SH-SY5Y (cell line): ENCODE measurements around the gene BUB1B.

Source experiments
- GATA2 ChIP-seq: IDR thresholded peaks from 2 replicates; pipeline ENCODE4 v1.6.1; 2011; ENCODE audit warnings: mild to moderate bottlenecking, low read depth, low read length
- GATA3 ChIP-seq: IDR thresholded peaks from 2 replicates; pipeline ENCODE4 v1.6.1; 2011; ENCODE audit warnings: low read depth, mild to moderate bottlenecking, low read length, moderate library complexity

The BUB1B gene

GRCh38 chr15:40162552-40162951 is 1.7 kb downstream of the BUB1B start:
- TF ChIP-seq GATA3: no peak
- no peak for TF ChIP-seq GATA2

- TF ChIP-seq GATA3: no peak
- TF ChIP-seq GATA2: no peak
Observed at GRCh38 chr15:40163657-40164416, 3.0 kb downstream of the BUB1B start.

DNA sequence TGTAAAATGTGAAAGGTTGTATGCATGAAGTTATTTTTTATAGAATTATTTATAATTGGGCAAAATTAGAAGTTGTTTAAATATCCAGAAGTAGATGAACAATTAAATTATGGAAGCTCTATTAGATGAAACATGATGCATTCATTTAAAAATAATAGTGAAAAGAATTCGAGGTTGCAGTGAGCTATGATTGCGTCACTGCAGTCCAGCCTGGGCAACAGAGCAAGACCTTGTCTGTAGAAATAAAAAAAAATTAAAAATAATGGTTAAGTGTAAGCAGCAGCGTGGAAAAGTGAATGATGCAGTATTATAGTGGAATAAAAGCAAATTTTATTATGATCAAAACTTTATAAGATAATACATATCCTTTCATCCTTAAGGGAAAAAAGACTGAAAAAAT is 14.3 kb downstream of the BUB1B start:
- TF ChIP-seq GATA2 (no peak), GATA3 (no peak)

DNA sequence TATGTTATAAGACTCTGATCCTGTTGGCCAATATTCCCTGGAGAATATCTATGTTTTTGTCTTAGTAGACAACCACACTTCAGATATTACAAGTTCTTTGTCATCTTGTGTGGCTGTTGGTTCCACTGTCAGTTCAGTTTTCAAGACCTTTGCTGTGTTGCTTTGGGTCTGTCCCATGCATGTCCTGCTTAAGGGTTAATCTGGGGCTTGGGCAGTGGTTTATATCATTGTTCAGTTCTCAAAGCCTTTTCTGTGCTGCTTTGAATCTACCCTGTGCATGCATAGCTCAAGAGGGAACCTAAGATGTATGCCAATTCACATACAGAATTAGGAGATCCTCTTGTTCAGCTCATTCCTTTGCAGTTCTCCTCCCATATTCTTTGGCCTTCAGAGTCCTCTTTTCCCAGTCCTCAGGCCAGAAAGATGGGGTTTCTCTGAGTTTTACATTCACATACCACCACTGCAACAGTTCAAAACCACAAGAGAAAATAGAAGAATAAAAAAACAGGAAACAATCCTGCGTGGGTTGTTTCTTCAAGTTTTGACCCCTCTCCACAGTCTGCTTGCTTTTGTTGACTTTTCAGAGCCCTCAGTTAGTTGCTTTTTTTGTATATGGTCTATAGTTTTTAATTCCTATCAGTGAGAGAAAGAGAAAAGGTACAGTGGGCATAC is 21.6 kb downstream of the BUB1B start:
- TF ChIP-seq GATA3 (no peak), GATA2 (no peak)

DNA sequence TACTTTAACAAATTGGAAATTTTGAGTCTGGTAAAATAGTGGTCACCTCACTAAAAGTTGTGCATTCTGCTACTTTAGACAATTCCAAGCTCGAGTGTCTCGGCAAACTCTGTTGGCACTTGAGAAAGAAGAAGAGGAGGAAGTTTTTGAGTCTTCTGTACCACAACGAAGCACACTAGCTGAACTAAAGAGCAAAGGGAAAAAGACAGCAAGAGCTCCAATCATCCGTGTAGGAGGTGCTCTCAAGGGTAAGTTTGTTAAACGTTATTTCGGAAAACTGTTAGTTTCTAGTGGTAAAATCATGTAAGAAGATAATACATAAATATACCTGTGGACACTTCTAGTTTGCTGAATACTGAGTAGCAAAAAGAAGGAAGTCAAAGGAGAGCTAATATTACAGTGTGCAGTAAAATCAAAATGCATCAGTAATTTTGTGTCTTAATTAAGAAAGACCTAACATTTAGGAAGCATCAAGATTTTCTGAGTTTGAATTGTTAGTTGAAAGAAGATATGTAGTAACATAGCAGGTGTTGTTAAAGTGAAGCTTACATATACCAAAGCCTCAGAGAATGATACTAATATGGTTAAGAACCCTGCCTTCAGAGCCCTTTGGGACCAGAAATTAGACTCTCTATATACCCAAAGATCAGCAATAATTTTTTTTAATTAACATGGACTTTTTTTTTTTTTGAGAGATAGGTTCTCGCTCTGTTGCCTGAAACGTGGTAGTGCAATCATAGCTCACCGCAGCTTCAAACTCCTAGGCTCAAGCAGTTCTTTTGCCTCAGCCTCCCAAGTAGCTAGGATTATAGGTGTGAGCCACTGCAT is 23.0 kb downstream of the BUB1B start:
- TF ChIP-seq GATA2 (no peak), GATA3 (no peak)

GRCh38 chr15:40190591-40190990 is 29.7 kb downstream of the BUB1B start:
- TF ChIP-seq GATA3: no peak
- no peak for TF ChIP-seq GATA2

- TF ChIP-seq GATA2: no peak
- TF ChIP-seq GATA3: no peak
Observed at GRCh38 chr15:40192942-40193341, 32.1 kb downstream of the BUB1B start.

- TF ChIP-seq GATA2: no peak
- TF ChIP-seq GATA3: no peak
Observed at GRCh38 chr15:40197434-40197833, 36.6 kb downstream of the BUB1B start.

DNA sequence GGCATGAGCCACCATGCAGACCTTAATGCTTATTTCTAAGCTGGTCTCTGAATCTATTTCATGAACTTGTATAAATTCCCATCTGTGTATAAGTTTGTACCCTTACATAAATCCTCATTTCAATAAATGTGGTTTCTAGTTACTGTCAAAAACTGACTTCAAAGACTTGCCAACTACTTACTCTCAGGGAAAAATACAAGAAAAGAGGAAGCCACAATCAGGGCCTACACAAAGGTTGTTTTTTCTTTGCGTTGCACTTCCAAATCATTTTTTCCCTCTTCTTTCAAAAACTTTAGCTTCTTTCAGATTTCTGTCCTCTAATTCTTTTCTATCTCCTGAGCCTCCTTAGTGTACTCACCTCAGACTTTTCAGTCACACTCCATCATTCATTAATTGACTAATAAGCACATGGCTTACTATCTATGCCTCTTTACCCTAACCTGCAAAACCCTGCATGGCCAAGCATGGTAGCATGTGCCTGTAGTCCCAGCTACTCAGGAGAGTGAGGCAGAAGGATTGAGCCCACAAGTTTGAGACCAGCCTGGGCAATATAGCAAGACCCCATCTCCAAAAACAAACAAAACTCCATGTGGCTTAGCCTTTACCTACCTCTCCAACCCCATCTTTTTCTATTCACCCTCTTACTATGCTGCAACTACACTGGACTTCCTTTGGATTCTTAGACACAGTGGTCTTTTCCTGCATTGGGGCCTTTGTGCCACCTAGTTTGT is 37.7 kb downstream of the BUB1B start:
- TF ChIP-seq GATA2: no peak
- TF ChIP-seq GATA3: no peak

GRCh38 chr15:40204100-40204499 is 43.2 kb downstream of the BUB1B start:
- TF ChIP-seq GATA3 (no peak), GATA2 (no peak)

DNA sequence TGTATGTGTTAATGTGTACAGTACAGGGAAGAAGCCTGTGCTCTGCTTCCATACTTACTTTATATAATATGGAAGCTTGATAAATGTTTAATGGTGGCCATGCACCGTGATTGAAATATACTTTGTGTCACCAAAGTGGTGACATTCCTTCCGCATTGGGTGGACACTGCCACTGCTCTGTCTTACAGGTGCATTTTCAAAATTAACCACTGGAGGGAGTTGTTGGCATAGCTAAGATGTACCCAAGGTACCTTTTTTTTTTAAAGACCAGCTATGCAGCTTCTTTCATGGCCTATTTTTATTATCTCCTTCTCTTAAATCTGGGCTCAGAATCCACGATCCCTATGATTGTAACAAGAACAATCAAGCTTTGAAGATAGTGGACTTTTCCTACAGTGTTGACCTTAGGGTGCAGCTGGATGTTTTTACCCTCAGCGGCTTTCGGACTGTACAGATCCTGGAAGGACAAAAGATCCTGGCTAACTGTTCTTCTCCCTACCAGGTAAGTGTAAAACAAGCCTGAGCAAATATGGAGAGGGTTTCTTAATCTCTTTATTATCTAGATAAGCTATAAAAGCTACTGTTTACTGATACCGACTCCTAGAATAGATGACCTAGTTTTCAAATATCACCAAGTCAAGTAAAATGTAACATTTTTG is 56.4 kb downstream of the BUB1B start:
- TF ChIP-seq GATA2 (no peak), GATA3 (no peak)

- TF ChIP-seq GATA2: no peak
- TF ChIP-seq GATA3: no peak
Observed at GRCh38 chr15:40219801-40220200, 58.9 kb downstream of the BUB1B start.

- TF ChIP-seq GATA2 (no peak), GATA3 (no peak)
Observed at GRCh38 chr15:40222131-40222530, 61.3 kb downstream of the BUB1B start.
